T-cell (primary cell): Measurements from ENCODE around the gene MPO. TPM values are rescaled to one million over a fixed set of nuclear protein-coding genes. Genes with fewer than 3 reads are reported as not detected.

ENCODE experiments used
- ATAC-seq, 4 experiments: fragments of 200-7000 bp in 3 of 4; fragments of 150-1000 bp in 1 of 4; cut with Tn5 transposase; replicated peaks in 1 of 4; 1 replicate in 3 of 4; 2 replicates in 1 of 4; pipeline ENCODE4 v1.10.0; 2021; ENCODE audit warnings: moderate library complexity in 3 of 4, mild to moderate bottlenecking in 2 of 4, moderate number of reproducible peaks in 1 of 4
- CTCF ChIA-PET, 2 donors: fragments of 300-600 bp; sonication (Branson Sonifier 250); formaldehyde crosslinking; loops; one replicate each; lab custom pipeline; 2022; ENCODE audit warnings: antibody characterized with exemption in 2 of 2; lab: Charles Lee
- POLR2A ChIA-PET, 2 donors: fragments of 300-600 bp; sonication (Branson Sonifier 250); formaldehyde crosslinking; loops; one replicate each; lab custom pipeline; 2022; ENCODE audit warnings: antibody characterized with exemption in 2 of 2; lab: Charles Lee
- DNase-seq, 35 experiments: peaks; one replicate each; pipeline versions ENCODE4 v3.0.0 to v3.0.0-alpha.2; 2013 to 2023
- H3K27ac ChIP-seq: one replicate; pipeline ENCODE4 v1.5.1; 2013; ENCODE audit warnings: low read length
- H3K27me3 ChIP-seq, 2 experiments: replicated peaks in 1 of 2; 1 replicate in 1 of 2; 2 replicates in 1 of 2; pipeline versions ENCODE4 v1.6.1 to v1.7.0; 2013; ENCODE audit warnings: low read length in 1 of 2, mixed read lengths in 1 of 2; ENCODE audit not compliant: control insufficient read depth in 2 of 2, insufficient read depth in 2 of 2; ENCODE audit errors: extremely low read depth in 1 of 2
- H3K36me3 ChIP-seq, 2 donors: 1 replicate in 1 of 2; 2 replicates in 1 of 2; pipeline versions ENCODE4 v1.6.1 to v1.7.0; 2013; ENCODE audit warnings: low read length in 1 of 2; ENCODE audit not compliant: control insufficient read depth in 2 of 2, insufficient read depth in 1 of 2; ENCODE audit errors: extremely low read depth in 1 of 2
- H3K4me1 ChIP-seq, 2 experiments: 1 replicate in 1 of 2; 2 replicates in 1 of 2; pipeline versions ENCODE4 v1.6.1 to v1.7.0; 2013; ENCODE audit warnings: low read length in 2 of 2, mixed read lengths in 1 of 2; ENCODE audit not compliant: insufficient read depth in 2 of 2, control insufficient read depth in 1 of 2; ENCODE audit errors: extremely low read depth in 1 of 2
- H3K4me3 ChIP-seq, 2 donors: 1 replicate in 1 of 2; 2 replicates in 1 of 2; pipeline versions ENCODE4 v1.5.1 to v1.7.0; 2013; ENCODE audit warnings: mild to moderate bottlenecking in 2 of 2, low read length in 1 of 2, moderate library complexity in 1 of 2; ENCODE audit not compliant: control insufficient read depth in 1 of 2; ENCODE audit errors: extremely low read depth in 1 of 2
- H3K9me3 ChIP-seq: 2 replicates; pipeline ENCODE4 v1.7.0; 2013
- H3K27ac Mint-ChIP-seq, 2 donors: one replicate each; pipeline ENCODE4 v1.8.0; 2020 to 2021; ENCODE audit warnings: mild to moderate bottlenecking in 2 of 2, mixed read lengths in 2 of 2
- H3K27me3 Mint-ChIP-seq, 2 donors: one replicate each; pipeline ENCODE4 v1.8.0; 2021 to 2022; ENCODE audit warnings: mixed read lengths in 2 of 2
- H3K36me3 Mint-ChIP-seq: one replicate; pipeline ENCODE4 v1.8.0; 2021; ENCODE audit warnings: mixed read lengths
- H3K4me1 Mint-ChIP-seq, 3 donors: one replicate each; pipeline ENCODE4 v1.8.0; 2020 to 2022; ENCODE audit warnings: mixed read lengths in 3 of 3, mild to moderate bottlenecking in 1 of 3
- H3K4me3 Mint-ChIP-seq, 3 donors: one replicate each; pipeline ENCODE4 v1.8.0; 2020 to 2022; ENCODE audit warnings: mild to moderate bottlenecking in 3 of 3, mixed read lengths in 3 of 3, moderate library complexity in 3 of 3
- H3K9me3 Mint-ChIP-seq, 3 donors: one replicate each; pipeline ENCODE4 v1.8.0; 2020 to 2022; ENCODE audit warnings: mixed read lengths in 3 of 3
- WGBS: methylation state at CpG from one replicate; pipeline ENCODE4 v1.1.5; 2013; ENCODE audit warnings: missing lambda C conversion rate; ENCODE audit not compliant: insufficient coverage; 5-methylcytosine and 5-hydroxymethylcytosine counted together
- total RNA-seq, 35 experiments: library from RNA in 6 of 35; stranded (reverse) in 6 of 35; fragments of 120-200 nt in 1 of 35; gene quantifications; one replicate each; pipeline versions ENCODE4 v1.2.1 to v1.2.4 and lab custom pipeline; 2013 to 2026

Gene MPO
- total RNA-seq, 5 donors from 2014 or later (not counting 1 experiment from before 2014, with no cell fraction given), result 0.32 to 1.9 (median 1.1) TPM

DNA sequence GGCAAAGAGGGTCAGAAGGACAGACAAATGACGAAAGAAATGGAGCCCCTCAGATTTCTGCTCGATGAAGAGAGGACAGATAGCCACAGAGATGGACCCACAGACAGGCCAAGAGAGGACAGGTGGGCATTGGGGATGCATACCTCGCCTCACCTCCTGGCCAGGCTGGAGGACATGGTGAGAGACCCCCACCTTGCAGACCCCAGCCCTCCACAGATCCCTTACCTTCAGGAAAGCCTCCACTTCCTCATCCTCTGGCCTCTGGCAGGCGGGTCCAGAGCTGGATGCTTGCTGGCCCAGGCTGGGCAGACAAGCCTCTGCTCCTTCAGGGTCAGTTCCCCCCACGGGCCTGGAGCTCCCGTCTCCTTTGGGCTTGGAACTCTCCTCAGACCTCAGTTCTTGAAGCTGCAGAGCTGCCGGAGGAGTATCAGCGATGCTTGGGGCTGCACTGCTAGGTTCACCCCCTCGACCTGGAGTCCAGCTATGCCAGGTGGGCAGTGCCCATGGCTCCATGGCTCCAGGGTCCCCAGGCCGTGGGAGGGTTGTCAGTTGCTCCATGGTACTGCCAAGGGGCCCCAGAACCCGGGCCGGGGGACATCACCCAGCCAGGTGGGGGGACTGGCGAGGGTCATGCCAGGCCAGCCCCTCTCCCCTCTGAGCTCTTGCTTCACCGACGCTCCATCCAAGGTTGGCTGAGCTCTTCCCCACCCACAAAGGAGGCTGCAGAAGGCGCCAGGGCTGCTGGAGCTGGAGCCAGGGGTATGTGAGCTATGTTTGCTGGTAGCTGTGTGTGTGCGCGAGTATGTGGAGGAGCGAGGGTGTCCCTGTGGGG lies 46.8 kb upstream of the MPO start:
- Histone ChIP-seq H3K4me3 (peak overlapping the region; percentile 57 to 90), H3K36me3 (peaks cover 10 to 23% of the 10 kb centered on the region in 2 donors), H3K9me3 (no peaks in the 10 kb centered on the region), H3K27ac (peak overlapping the region; percentile 50), H3K27me3 (peaks cover 0 to 2% of the 10 kb centered on the region in 2 experiments), H3K4me1 (peaks cover 11 to 63% of the 10 kb centered on the region in 2 experiments)
- H3K27ac Mint-ChIP-seq, result peak overlapping the region; percentile 93 to 96
- ChIA-PET CTCF (interaction anchor here (0.5 to 3.4 kb wide), 9 partner anchors 9 to 468 kb away, joined by 3 to 38 read pairs (median 6); no protein-coding TSS in a partner anchor), POLR2A (interaction anchor here (0.6 to 1.8 kb wide), 8 partner anchors 10 to 24 kb away, joined by 3 to 9 read pairs (median 4); partner anchors contain the start of gene SUPT4H1 (in 1 of the 2))
- H3K4me1 Mint-ChIP-seq, result peaks cover 46 to 61% (median 48%) of the 10 kb centered on the region in 3 donors
- DNase-seq, result peak in 14 of 35 experiments; percentile 20 to 60 (median 52)
- H3K27me3 Mint-ChIP-seq, result no peaks in the 10 kb centered on the region
- no peaks in the 10 kb centered on the region for H3K9me3 Mint-ChIP-seq
- H3K4me3 Mint-ChIP-seq, result peak overlapping the region; percentile 99 to 100 (median 100)
- ATAC-seq, result peak in 2 of 4 experiments; percentile 10 to 30
- H3K36me3 Mint-ChIP-seq, result peaks cover 22% of the 10 kb centered on the region
- 20% methylated on average over 11 of the region's 19 CpGs for WGBS

DNA sequence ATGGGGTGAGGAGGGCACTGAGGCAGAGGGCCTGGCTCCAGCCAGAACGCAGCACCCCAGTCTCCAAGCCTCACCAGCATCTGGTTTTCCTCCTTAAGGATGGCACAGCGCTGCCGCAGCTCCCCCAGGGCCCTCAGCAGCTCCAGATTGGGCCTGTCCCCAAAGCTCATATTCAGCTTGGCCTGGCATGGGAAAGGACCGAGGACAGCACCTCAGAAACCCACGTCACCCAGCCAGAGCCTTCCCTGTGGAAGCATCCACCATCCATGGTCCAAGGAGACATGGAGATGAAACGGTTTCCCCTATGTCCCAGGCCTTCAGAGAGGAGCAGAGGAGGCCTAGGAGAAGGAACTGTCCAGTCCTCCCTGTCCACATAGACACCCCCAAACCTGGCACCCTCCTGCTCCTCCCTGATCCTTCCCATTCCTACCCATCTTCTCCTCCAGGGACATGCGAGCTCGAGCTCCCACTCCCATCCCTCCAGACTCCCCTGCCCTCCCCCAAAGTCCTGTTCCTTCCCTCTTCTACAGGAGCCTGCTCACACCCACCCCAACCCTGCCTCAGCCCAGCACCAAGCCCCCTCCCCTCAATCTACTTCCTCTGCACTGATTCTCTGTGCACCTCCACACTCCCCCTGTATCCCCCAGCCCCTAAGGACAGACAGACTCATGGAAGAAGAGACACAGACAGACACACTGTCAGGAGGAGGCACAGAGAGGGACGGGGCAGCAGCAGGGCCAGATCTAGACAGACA lies 46.1 kb upstream of the MPO start:
- DNase-seq (no peak), ATAC-seq (no peak)
- Mint-ChIP-seq H3K27me3 (no peaks in the 10 kb centered on the region), H3K9me3 (no peaks in the 10 kb centered on the region), H3K4me1 (peaks cover 47 to 67% (median 49%) of the 10 kb centered on the region in 3 donors), H3K4me3 (peak overlapping the region; percentile 60 to 100 (median 100)), H3K36me3 (peaks cover 23% of the 10 kb centered on the region), H3K27ac (peak overlapping the region; percentile 81 to 96)
- POLR2A ChIA-PET, result interaction anchor here (0.6 to 1.8 kb wide), 5 partner anchors 14 to 25 kb away, joined by 3 to 9 read pairs (median 5); partner anchors contain the start of gene SUPT4H1 (in 2 of the 2)
- Histone ChIP-seq H3K9me3 (no peaks in the 10 kb centered on the region), H3K4me3 (peak overlapping the region in 1 of 2 donors; percentile 90), H3K4me1 (peaks cover 11 to 63% of the 10 kb centered on the region in 2 experiments), H3K36me3 (peaks cover 10 to 27% of the 10 kb centered on the region in 2 donors), H3K27ac (no peak overlapping the region), H3K27me3 (peaks cover 0 to 2% of the 10 kb centered on the region in 2 experiments)
- CTCF ChIA-PET, result interaction anchor here (0.5 to 3.4 kb wide), 7 partner anchors 9 to 142 kb away, joined by 3 to 38 read pairs (median 5); no protein-coding TSS in a partner anchor
- WGBS, result 88% methylated on average over 7 of the region's 9 CpGs

DNA sequence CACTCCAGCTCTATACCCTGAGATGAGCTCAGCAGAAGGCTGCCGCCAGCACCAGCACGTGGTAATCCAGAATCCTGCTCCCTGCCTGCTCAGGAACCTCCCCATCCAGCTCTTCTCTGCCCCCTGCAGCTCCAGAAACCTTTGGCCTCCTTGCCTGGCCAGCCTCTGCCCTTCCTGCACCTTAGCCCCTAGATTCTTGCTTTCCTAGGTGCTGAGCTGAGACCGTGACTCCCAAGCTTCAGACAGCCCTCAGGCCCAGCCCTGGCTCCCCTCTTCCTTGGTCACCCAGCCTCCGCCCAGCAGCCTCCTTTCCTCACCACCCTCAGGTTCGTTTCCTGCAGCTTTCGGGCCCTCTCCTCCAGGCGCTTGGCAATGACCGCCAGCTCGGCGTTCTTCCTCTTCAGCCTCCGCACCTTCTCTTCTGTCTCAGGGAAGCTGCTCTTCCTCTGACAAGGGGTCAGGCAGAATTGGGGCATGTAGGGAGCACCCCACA lies 45.3 kb upstream of the MPO start:
- DNase-seq, result no peak
- Mint-ChIP-seq H3K36me3 (peaks cover 20% of the 10 kb centered on the region), H3K4me1 (peaks cover 47 to 62% (median 52%) of the 10 kb centered on the region in 3 donors)

DNA sequence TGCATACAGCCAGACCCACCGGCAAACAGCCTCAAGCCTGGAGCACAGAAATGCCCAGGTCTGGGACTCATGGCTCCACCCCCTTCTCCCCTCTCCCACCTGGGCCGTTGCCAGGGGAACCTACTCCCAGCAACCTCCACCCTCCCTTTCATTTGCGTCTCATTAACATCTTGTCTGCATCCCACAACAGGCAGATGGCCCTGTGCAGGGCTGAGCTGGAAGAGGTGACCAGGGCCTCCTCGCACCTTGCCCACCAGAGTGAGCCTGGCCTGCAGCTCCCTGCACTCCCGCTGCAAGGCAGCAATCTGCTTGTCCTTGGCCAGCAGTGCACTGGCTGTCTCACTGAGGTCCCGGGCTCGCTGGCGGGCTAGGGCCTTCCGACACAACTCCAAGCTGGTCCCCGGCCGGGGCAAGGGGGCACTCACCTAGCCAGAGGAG lies 44.6 kb upstream of the MPO start:
- no peak for ATAC-seq
- Histone ChIP-seq H3K27ac (no peak overlapping the region), H3K36me3 (peaks cover 3 to 15% of the 10 kb centered on the region in 2 donors), H3K27me3 (peaks cover 0 to 2% of the 10 kb centered on the region in 2 experiments), H3K9me3 (no peaks in the 10 kb centered on the region), H3K4me3 (peak overlapping the region in 1 of 2 donors; percentile 19), H3K4me1 (peaks cover 11 to 63% of the 10 kb centered on the region in 2 experiments)
- Mint-ChIP-seq H3K4me1 (peaks cover 47 to 60% (median 52%) of the 10 kb centered on the region in 3 donors), H3K27me3 (no peaks in the 10 kb centered on the region), H3K9me3 (no peaks in the 10 kb centered on the region), H3K27ac (peak overlapping the region; percentile 73 to 84), H3K36me3 (peaks cover 17% of the 10 kb centered on the region), H3K4me3 (peak overlapping the region; percentile 22 to 100 (median 25))
- ChIA-PET POLR2A (interaction anchor here (0.5 to 1.6 kb wide), 3 partner anchors 19 to 784 kb away, joined by 4 to 5 read pairs (median 5); partner anchors contain the start of gene SUPT4H1 (in 1 of the 2)), CTCF (interaction anchor here (0.6 to 3.4 kb wide), 5 partner anchors 8 to 1449 kb away, joined by 3 to 38 read pairs (median 7); partner anchors contain the start of gene RNF43 (in 1 of the 2))
- WGBS, result 90% methylated on average over 7 of the region's 11 CpGs
- DNase-seq, result no peak

More for the DNA sequence above, 45.3 kb upstream of the MPO start:
- H3K4me3 Mint-ChIP-seq, result peak overlapping the region; percentile 26 to 100 (median 37)
- no peak overlapping the region for H3K4me3 ChIP-seq
- POLR2A ChIA-PET, result interaction anchor here (0.5 to 1.6 kb wide), 3 partner anchors 19 to 783 kb away, joined by 4 to 5 read pairs (median 5); partner anchors contain the start of gene SUPT4H1 (in 1 of the 2)
- WGBS, result 83% methylated on average over 11 of the region's 11 CpGs
- H3K4me1 ChIP-seq, result peaks cover 11 to 63% of the 10 kb centered on the region in 2 experiments
- peaks cover 8 to 21% of the 10 kb centered on the region in 2 donors for H3K36me3 ChIP-seq
- no peaks in the 10 kb centered on the region for H3K27me3 Mint-ChIP-seq
- H3K9me3 Mint-ChIP-seq, result no peaks in the 10 kb centered on the region
- no peaks in the 10 kb centered on the region for H3K9me3 ChIP-seq
- peaks cover 0 to 2% of the 10 kb centered on the region in 2 experiments for H3K27me3 ChIP-seq
- no peak for ATAC-seq
- peak overlapping the region; percentile 71 to 84 for H3K27ac Mint-ChIP-seq
- CTCF ChIA-PET, result interaction anchor here (0.6 to 3.4 kb wide), 7 partner anchors 8 to 1448 kb away, joined by 3 to 38 read pairs (median 4); partner anchors contain the start of gene RNF43 (in 1 of the 2)
- no peak overlapping the region for H3K27ac ChIP-seq

DNA sequence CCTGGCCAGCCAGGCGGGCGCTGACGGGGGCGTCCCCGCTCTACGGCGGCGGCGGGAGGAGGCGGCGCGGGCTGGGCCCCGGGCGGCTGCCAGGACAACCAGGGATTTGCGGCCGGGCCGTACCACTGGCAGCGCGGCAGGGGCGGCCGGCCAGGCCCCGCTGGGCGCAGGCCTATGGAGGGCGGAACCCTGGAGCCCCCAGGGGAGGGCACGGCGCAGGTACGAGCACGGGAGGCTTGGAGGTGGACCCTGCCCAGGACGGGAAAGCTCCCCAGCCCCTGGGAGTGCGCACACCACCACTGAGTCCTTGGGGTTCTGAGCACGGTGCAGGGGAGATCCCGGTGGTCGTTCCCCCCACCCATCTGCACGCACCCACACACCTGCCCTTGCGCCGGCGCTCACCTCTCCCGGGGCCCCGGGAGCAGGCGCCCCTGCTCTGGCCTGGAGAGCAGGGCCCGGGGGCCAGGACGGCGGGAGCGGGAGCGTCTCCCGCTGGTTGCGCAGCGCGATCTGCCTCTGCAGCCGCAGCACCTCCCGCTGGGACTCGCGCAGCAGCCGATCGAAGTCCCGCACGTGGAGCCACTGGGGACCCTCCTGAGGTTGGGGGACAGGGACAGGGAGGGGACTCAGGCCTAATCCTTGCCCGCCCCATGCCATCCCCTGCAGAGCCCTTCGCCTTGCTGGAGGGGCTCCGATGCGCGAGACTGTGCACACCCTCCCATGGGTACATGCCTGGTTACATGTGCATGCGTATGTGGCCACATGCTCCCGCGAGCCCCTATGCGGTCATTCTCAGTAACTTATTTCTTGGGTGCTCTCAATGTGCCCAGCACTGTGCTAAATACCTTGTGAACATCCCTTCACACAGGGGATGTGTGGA lies 43.9 kb upstream of the MPO start:
- Histone ChIP-seq H3K9me3 (no peaks in the 10 kb centered on the region), H3K4me3 (peak overlapping the region in 1 of 2 donors; percentile 19), H3K27ac (no peak overlapping the region), H3K36me3 (peaks cover 3 to 18% of the 10 kb centered on the region in 2 donors), H3K27me3 (peaks cover 0 to 2% of the 10 kb centered on the region in 2 experiments), H3K4me1 (peaks cover 9 to 63% of the 10 kb centered on the region in 2 experiments)
- Mint-ChIP-seq H3K9me3 (no peaks in the 10 kb centered on the region), H3K27me3 (no peaks in the 10 kb centered on the region), H3K4me1 (peaks cover 45 to 54% (median 47%) of the 10 kb centered on the region in 3 donors), H3K27ac (peak overlapping the region; percentile 73 to 84), H3K4me3 (peak overlapping the region; percentile 22 to 100 (median 25)), H3K36me3 (peaks cover 14% of the 10 kb centered on the region)
- 65% methylated on average over 63 of the region's 66 CpGs for WGBS
- ChIA-PET CTCF (interaction anchor here in 1 of 2 donors (0.6 kb wide), 1 partner anchor 987 kb away, joined by 7 read pairs; no protein-coding TSS in a partner anchor), POLR2A (interaction anchor here in 1 of 2 donors (1.6 kb wide), 1 partner anchor 27 kb away, joined by 4 read pairs; the partner anchor contains the start of gene SUPT4H1)
- DNase-seq (no peak), ATAC-seq (no peak)
